ENCODE measurements around the gene PYHIN1. TPM values are rescaled to one million over a fixed set of nuclear protein-coding genes. Genes with fewer than 3 reads are reported as not detected.

PYHIN1 gene
- total RNA-seq, 1 experiment from 2014 or later: not detected

- CTCF ChIA-PET: interaction anchor here (0.5 to 1.2 kb wide), 3 partner anchors 23 to 1021 kb away, joined by 3 to 8 read pairs (median 4); no protein-coding TSS in a partner anchor
- H3K9me3 ChIP-seq (ENCODE audit: low read length): no peaks in the 10 kb centered on the region
- no peaks in the 10 kb centered on the region for H3K9me2 ChIP-seq (replicated peaks; ENCODE audit: low read length)
- POLR2A ChIA-PET (ENCODE audit: unreplicated experiment): no interaction called here
- DNase-seq (no peak), ATAC-seq (peak; percentile 27)
- H3K9ac ChIP-seq (ENCODE audit: low read length): no peak overlapping the region
- peak overlapping the region; percentile 61 for H3K4me3 ChIP-seq (ENCODE audit: low read length)
- peaks cover 14% of the 10 kb centered on the region for H3K4me1 ChIP-seq (ENCODE audit: insufficient read depth, low read length)
- BruUV-seq (replicated peaks): TSS peak; percentile 82
- H2AFZ ChIP-seq (ENCODE audit: low read length): peak overlapping the region; percentile 70
- peaks cover 2% of the 10 kb centered on the region; the same call in 1 of the 2 replicates for H3K27me3 ChIP-seq (ENCODE audit: low read length)
- no peak overlapping the region for H3K27ac ChIP-seq (ENCODE audit: low read length)
- H3K79me2 ChIP-seq (ENCODE audit: low read length): no peaks in the 10 kb centered on the region
- no peaks in the 10 kb centered on the region for H4K20me1 ChIP-seq (ENCODE audit: low read length)
- H3F3A ChIP-seq (ENCODE audit: low read length, unreplicated experiment): no peaks in the 10 kb centered on the region
- no peaks in the 10 kb centered on the region for H3K36me3 ChIP-seq (ENCODE audit: low read depth, low read length)
- peak overlapping the region; percentile 75 for H3K4me2 ChIP-seq (ENCODE audit: low read length)
- TF ChIP-seq EZH2 (IDR thresholded peaks at IDR 0.05; ENCODE audit: low read length, unreplicated experiment): no peak
- intact Hi-C loops (cut with micrococcal nuclease): loop anchor here (1.0 to 2.0 kb wide), 3 partner anchors 9 to 72 kb away; partner anchors contain the start of gene IFI16
Observed at GRCh38 chr1:159000070-159000409, 68.7 kb downstream of the PYHIN1 start.

GRCh38 chr1:159000625-159001024 is 69.3 kb downstream of the PYHIN1 start:
- CTCF ChIA-PET: interaction anchor here (1.2 kb wide), 1 partner anchor 797 kb away, joined by 4 read pairs; no protein-coding TSS in a partner anchor
- H2AFZ ChIP-seq (ENCODE audit: low read length): no peak overlapping the region

GRCh38 chr1:159005161-159005560 is 73.8 kb downstream of the PYHIN1 start:
- intact Hi-C loops (cut with micrococcal nuclease): no loop called here
- no TSS peak for BruUV-seq (replicated peaks)
- no peaks in the 10 kb centered on the region for H4K20me1 ChIP-seq (ENCODE audit: low read length)
- no peak overlapping the region for H2AFZ ChIP-seq (ENCODE audit: low read length)
- H3K27ac ChIP-seq (ENCODE audit: low read length): no peak overlapping the region
- ATAC-seq: no peak
- POLR2A ChIA-PET (ENCODE audit: unreplicated experiment): no interaction called here
- no peak overlapping the region for H3K9ac ChIP-seq (ENCODE audit: low read length)
- H3K4me1 ChIP-seq (ENCODE audit: insufficient read depth, low read length): peaks cover 8% of the 10 kb centered on the region
- H3K9me2 ChIP-seq (replicated peaks; ENCODE audit: low read length): no peaks in the 10 kb centered on the region
- no peak overlapping the region for H3K4me2 ChIP-seq (ENCODE audit: low read length)
- no peak for TF ChIP-seq CTCF (conservative IDR thresholded peaks at IDR 0.05; ENCODE audit: low read depth, low read length)
- TF ChIP-seq EZH2phosphoT487 (IDR thresholded peaks at IDR 0.05; ENCODE audit: borderline replicate concordance, low read length): no peak
- no peak for TF ChIP-seq EZH2 (IDR thresholded peaks at IDR 0.05; ENCODE audit: low read length, unreplicated experiment)
- no peak overlapping the region for H3K4me3 ChIP-seq (ENCODE audit: low read length)
- H3K36me3 ChIP-seq (ENCODE audit: low read depth, low read length): no peaks in the 10 kb centered on the region
- H3K79me2 ChIP-seq (ENCODE audit: low read length): no peaks in the 10 kb centered on the region
- H3K9me3 ChIP-seq (ENCODE audit: low read length): no peaks in the 10 kb centered on the region
- no peaks in the 10 kb centered on the region for H3F3A ChIP-seq (ENCODE audit: low read length, unreplicated experiment)
- CTCF ChIA-PET: no interaction called here
- peaks cover 11% of the 10 kb centered on the region for H3K27me3 ChIP-seq (ENCODE audit: low read length)
- no peak for DNase-seq

More at GRCh38 chr1:159000625-159001024, 69.3 kb downstream of the PYHIN1 start:
- H3K9ac ChIP-seq (ENCODE audit: low read length): no peak overlapping the region
- intact Hi-C loops (cut with micrococcal nuclease): loop anchor here (1.0 to 2.0 kb wide), 3 partner anchors 9 to 72 kb away; partner anchors contain the start of gene IFI16
- H4K20me1 ChIP-seq (ENCODE audit: low read length): no peaks in the 10 kb centered on the region
- no peaks in the 10 kb centered on the region for H3K9me3 ChIP-seq (ENCODE audit: low read length)
- BruUV-seq (replicated peaks): no TSS peak
- POLR2A ChIA-PET (ENCODE audit: unreplicated experiment): no interaction called here
- peaks cover 7% of the 10 kb centered on the region; the same call in 1 of the 2 replicates for H3K27me3 ChIP-seq (ENCODE audit: low read length)
- no peak overlapping the region for H3K27ac ChIP-seq (ENCODE audit: low read length)
- peak overlapping the region; percentile 75 for H3K4me2 ChIP-seq (ENCODE audit: low read length)
- ATAC-seq (peak; percentile 77), DNase-seq (peak; percentile 86)
- H3K79me2 ChIP-seq (ENCODE audit: low read length): no peaks in the 10 kb centered on the region
- H3K9me2 ChIP-seq (replicated peaks; ENCODE audit: low read length): no peaks in the 10 kb centered on the region
- H3K4me1 ChIP-seq (ENCODE audit: insufficient read depth, low read length): peaks cover 14% of the 10 kb centered on the region
- H3K4me3 ChIP-seq (ENCODE audit: low read length): no peak overlapping the region
- H3F3A ChIP-seq (ENCODE audit: low read length, unreplicated experiment): no peaks in the 10 kb centered on the region
- H3K36me3 ChIP-seq (ENCODE audit: low read depth, low read length): no peaks in the 10 kb centered on the region
- no peak for TF ChIP-seq EZH2phosphoT487 (IDR thresholded peaks at IDR 0.05; ENCODE audit: borderline replicate concordance, low read length)

Data from PC-3 (cell line).